ENCODE results near the gene DNAJA1. TPM values are rescaled to one million over a fixed set of nuclear protein-coding genes. Genes with fewer than 3 reads are reported as not detected.
"Not testable (repeated sequence)": the region's sequence is repeated elsewhere in the genome, so short reads cannot be mapped to it uniquely, and the experiment has no call there.

DNAJA1 gene
- total RNA-seq, 1 experiment from 2014 or later = 373 TPM

DNA sequence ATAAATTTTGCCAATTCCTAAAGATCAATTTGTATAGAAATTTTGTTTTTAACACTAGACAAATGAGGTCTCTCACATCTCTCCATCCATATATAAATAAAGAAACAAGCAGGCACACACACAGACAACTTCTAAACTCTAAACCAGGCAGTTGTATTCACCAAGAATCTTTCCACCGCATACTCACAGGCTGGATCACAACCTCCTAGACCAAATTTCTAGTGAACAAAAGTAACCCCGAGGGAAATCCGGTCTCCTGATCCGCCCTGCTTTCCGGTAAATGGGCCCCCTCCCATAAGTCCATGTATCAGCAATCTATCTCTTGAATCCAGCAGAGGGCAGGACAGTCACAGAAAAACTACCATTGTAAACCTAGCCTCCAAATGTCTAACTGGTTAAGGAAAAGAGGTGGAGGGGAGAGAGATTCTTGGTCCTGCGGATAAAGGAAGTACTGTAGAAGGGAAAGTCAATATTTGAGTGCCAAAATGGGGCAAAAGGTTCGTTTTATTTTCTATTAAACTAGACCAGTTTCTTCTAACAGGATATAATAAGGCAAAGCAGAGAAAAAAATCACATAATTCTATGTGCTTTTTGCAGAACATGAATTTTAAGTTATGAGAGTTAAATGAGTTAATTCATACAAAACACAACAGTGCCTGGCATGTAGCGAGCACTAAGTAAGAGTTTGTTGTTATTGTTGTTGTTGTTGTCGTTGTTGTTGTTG lies 56.2 kb downstream of the DNAJA1 start:
- no peaks in the 10 kb centered on the region for H3K36me3 ChIP-seq (ENCODE audit: insufficient read depth, low read length, poor library complexity, severe bottlenecking)
- peak; percentile 93 for DNase-seq (ENCODE audit: low spot score)
- CTCF ChIA-PET = no interaction called here
- no peaks in the 10 kb centered on the region for H3K9me3 ChIP-seq (ENCODE audit: low read depth, low read length, poor library complexity, severe bottlenecking)
- intact Hi-C loops (cut with micrococcal nuclease; ENCODE audit: unreplicated experiment) = loop anchor here (1.0 to 2.0 kb wide), 2 partner anchors 86 to 144 kb away; partner anchors contain the start of gene B4GALT1
- POLR2A ChIA-PET (ENCODE audit: low non-redundant PET) = no interaction called here
- peaks cover 4% of the 10 kb centered on the region for H3K4me1 ChIP-seq (ENCODE audit: insufficient read depth, low read length, poor library complexity, severe bottlenecking)
- peak overlapping the region; percentile 30 for H3K4me3 ChIP-seq (ENCODE audit: low read depth, low read length, poor library complexity, severe bottlenecking)
- no peaks in the 10 kb centered on the region for H3K27me3 ChIP-seq (replicated peaks; ENCODE audit: insufficient read depth, low read depth, low read length, poor library complexity)
- H3K27ac ChIP-seq (ENCODE audit: low read depth, low read length, poor library complexity, severe bottlenecking) = no peak overlapping the region
- BruUV-seq (replicated peaks) = no TSS peak
- TF ChIP-seq EZH2 (IDR thresholded peaks at IDR 0.05; ENCODE audit: borderline replicate concordance, low read depth, low read length, poor library complexity, severe bottlenecking) = no peak
- TF ChIP-seq, protein P1, sequence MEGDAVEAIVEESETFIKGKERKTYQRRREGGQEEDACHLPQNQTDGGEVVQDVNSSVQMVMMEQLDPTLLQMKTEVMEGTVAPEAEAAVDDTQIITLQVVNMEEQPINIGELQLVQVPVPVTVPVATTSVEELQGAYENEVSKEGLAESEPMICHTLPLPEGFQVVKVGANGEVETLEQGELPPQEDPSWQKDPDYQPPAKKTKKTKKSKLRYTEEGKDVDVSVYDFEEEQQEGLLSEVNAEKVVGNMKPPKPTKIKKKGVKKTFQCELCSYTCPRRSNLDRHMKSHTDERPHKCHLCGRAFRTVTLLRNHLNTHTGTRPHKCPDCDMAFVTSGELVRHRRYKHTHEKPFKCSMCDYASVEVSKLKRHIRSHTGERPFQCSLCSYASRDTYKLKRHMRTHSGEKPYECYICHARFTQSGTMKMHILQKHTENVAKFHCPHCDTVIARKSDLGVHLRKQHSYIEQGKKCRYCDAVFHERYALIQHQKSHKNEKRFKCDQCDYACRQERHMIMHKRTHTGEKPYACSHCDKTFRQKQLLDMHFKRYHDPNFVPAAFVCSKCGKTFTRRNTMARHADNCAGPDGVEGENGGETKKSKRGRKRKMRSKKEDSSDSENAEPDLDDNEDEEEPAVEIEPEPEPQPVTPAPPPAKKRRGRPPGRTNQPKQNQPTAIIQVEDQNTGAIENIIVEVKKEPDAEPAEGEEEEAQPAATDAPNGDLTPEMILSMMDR (conservative IDR thresholded peaks at IDR 0.05; ENCODE audit: low read depth, low read length) = peak; percentile 88

DNA sequence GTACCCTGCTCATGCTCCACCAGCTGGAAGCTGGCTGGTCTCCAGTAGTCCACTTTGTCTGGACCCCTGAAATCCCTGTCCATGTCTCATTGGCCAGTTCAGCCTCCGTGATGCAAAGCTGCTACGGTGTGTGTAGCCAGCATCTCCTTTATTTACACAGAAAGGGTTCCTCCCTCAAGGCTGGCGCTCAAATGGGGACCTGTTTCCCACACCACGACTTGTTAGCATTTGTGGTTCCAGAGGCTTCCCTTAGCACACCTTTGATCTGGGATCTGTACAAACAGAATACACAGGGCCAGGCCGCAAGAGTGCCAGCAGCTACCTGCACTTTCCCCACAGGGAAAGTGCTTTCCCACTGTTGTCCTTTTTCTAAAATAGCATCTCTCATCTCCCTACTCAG lies 57.1 kb downstream of the DNAJA1 start:
- intact Hi-C loops (cut with micrococcal nuclease; ENCODE audit: unreplicated experiment) = no loop called here
- ChIA-PET CTCF (interaction anchor here (1.1 kb wide), 1 partner anchor 144 kb away, joined by 4 read pairs; no protein-coding TSS in a partner anchor), POLR2A (ENCODE audit: low non-redundant PET) (no interaction called here)

DNA sequence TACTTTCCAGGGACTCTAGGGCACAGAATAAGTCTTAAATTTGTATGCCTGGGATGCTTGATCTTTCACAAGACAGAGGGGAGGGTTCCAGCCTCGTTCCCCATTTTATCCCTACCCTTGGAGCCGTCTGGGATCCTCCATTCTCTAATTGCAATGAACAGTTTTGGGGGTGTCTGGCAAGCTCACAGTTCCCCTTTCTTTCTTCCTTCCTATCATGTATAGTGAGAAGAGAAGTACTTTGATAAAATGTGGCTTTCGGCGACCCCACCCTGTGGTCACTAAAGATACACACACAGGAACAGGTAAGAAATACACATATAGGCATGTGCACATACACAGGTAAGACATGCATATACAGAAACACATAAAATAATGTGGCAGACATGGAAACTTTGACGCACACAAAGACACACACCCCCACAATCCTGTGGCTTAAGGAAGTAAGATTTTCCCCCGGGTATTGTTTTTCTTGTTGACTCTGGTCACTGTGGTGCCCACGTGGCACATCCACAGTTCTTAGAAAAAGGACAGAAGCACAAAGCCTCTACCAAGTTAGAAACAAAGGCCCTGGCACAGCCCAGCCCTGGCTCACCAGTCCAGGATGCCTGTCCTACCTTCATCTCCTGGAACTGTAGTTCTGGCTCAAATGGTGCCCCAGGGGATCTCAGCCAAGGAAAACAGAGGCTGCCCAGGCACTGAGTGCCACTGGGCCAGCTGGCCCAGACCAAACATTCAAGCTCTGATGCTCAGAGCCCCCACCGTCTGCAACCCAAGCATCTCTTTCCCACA lies 57.7 kb downstream of the DNAJA1 start:
- Histone ChIP-seq H3K4me3 (ENCODE audit: low read depth, low read length, poor library complexity, severe bottlenecking) (no peak overlapping the region), H3K4me1 (ENCODE audit: insufficient read depth, low read length, poor library complexity, severe bottlenecking) (peaks cover 4% of the 10 kb centered on the region), H3K27me3 (replicated peaks; ENCODE audit: insufficient read depth, low read depth, low read length, poor library complexity) (no peaks in the 10 kb centered on the region), H3K27ac (ENCODE audit: low read depth, low read length, poor library complexity, severe bottlenecking) (no peak overlapping the region), H3K9me3 (ENCODE audit: low read depth, low read length, poor library complexity, severe bottlenecking) (no peaks in the 10 kb centered on the region), H3K36me3 (ENCODE audit: insufficient read depth, low read length, poor library complexity, severe bottlenecking) (no peaks in the 10 kb centered on the region)
- no TSS peak for BruUV-seq (replicated peaks)
- CTCF ChIA-PET = interaction anchor here (1.1 kb wide), 1 partner anchor 144 kb away, joined by 4 read pairs; no protein-coding TSS in a partner anchor
- POLR2A ChIA-PET (ENCODE audit: low non-redundant PET) = no interaction called here
- intact Hi-C loops (cut with micrococcal nuclease; ENCODE audit: unreplicated experiment) = no loop called here
- no peak for DNase-seq (ENCODE audit: low spot score)
- TF ChIP-seq, protein P1 (conservative IDR thresholded peaks at IDR 0.05; ENCODE audit: low read depth, low read length) = no peak
- TF ChIP-seq EZH2 (IDR thresholded peaks at IDR 0.05; ENCODE audit: borderline replicate concordance, low read depth, low read length, poor library complexity, severe bottlenecking) = no peak

More for the DNA sequence above, 57.1 kb downstream of the DNAJA1 start:
- no peaks in the 10 kb centered on the region for H3K27me3 ChIP-seq (replicated peaks; ENCODE audit: insufficient read depth, low read depth, low read length, poor library complexity)
- no peak overlapping the region for H3K4me3 ChIP-seq (ENCODE audit: low read depth, low read length, poor library complexity, severe bottlenecking)
- H3K27ac ChIP-seq (ENCODE audit: low read depth, low read length, poor library complexity, severe bottlenecking) = no peak overlapping the region
- H3K9me3 ChIP-seq (ENCODE audit: low read depth, low read length, poor library complexity, severe bottlenecking) = no peaks in the 10 kb centered on the region
- DNase-seq (ENCODE audit: low spot score) = no peak
- BruUV-seq (replicated peaks) = no TSS peak
- peaks cover 4% of the 10 kb centered on the region for H3K4me1 ChIP-seq (ENCODE audit: insufficient read depth, low read length, poor library complexity, severe bottlenecking)
- TF ChIP-seq EZH2 (IDR thresholded peaks at IDR 0.05; ENCODE audit: borderline replicate concordance, low read depth, low read length, poor library complexity, severe bottlenecking) = no peak
- TF ChIP-seq, protein P1 (conservative IDR thresholded peaks at IDR 0.05; ENCODE audit: low read depth, low read length) = no peak
- H3K36me3 ChIP-seq (ENCODE audit: insufficient read depth, low read length, poor library complexity, severe bottlenecking) = no peaks in the 10 kb centered on the region

DNA sequence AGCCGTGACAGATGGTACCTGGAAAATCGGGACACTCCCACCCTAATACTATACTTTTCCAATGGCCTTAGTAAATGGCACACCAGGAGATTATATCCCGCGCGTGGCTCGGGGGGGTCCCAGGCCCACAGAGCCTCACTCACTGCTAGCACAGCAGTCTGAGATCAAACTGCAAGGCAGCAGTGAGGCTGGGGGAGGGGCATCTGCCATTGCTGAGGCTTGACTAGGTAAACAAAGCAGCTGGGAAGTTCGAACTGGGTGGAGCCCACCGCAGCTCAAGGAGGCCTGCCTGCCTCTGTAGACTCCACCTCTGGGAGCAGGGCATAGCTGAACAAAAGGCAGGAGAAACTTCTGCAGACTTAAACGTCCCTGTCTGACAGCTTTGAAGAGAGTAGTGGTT lies 60.6 kb downstream of the DNAJA1 start:
- H3K4me3 ChIP-seq (ENCODE audit: low read depth, low read length, poor library complexity, severe bottlenecking); POLR2A ChIA-PET (ENCODE audit: low non-redundant PET); BruUV-seq (replicated peaks); CTCF ChIA-PET; DNase-seq (ENCODE audit: low spot score); H3K27me3 ChIP-seq (replicated peaks; ENCODE audit: insufficient read depth, low read depth, low read length, poor library complexity); intact Hi-C loops (cut with micrococcal nuclease; ENCODE audit: unreplicated experiment); H3K36me3 ChIP-seq (ENCODE audit: insufficient read depth, low read length, poor library complexity, severe bottlenecking); H3K9me3 ChIP-seq (ENCODE audit: low read depth, low read length, poor library complexity, severe bottlenecking); H3K27ac ChIP-seq (ENCODE audit: low read depth, low read length, poor library complexity, severe bottlenecking); H3K4me1 ChIP-seq (ENCODE audit: insufficient read depth, low read length, poor library complexity, severe bottlenecking): not testable (repeated sequence)

All from A673 (cell line).